GM21360 (cell line): ENCODE data around the gene COL9A3.

Experiments used
- ATAC-seq: cut with Tn5 transposase; IDR thresholded peaks from one replicate; pipeline ENCODE4 v1.9.1; 2021; ENCODE audit warnings: mild to moderate bottlenecking, moderate library complexity; ENCODE audit not compliant: unreplicated experiment

Gene COL9A3

GRCh38 chr20:62796699-62797491 is 20.0 kb upstream of the COL9A3 start:
- no peak for ATAC-seq

- no peak for ATAC-seq
These were observed 18.9 kb upstream of the COL9A3 start for GRCh38 chr20:62797671-62798532.

GRCh38 chr20:62799036-62799435 is 17.8 kb upstream of the COL9A3 start:
- ATAC-seq: no peak

- ATAC-seq: no peak
These were observed 17.4 kb upstream of the COL9A3 start for GRCh38 chr20:62799459-62799858.

GRCh38 chr20:62799873-62800272 is 17.0 kb upstream of the COL9A3 start:
- ATAC-seq: no peak

GRCh38 chr20:62800314-62801259 is 16.3 kb upstream of the COL9A3 start:
- ATAC-seq: no peak

- no peak for ATAC-seq
These were observed 15.4 kb upstream of the COL9A3 start for GRCh38 chr20:62801284-62802010.

GRCh38 chr20:62802026-62802712 is 14.7 kb upstream of the COL9A3 start:
- no peak for ATAC-seq

- no peak for ATAC-seq
These were observed 12.7 kb upstream of the COL9A3 start for GRCh38 chr20:62804021-62804626.

- ATAC-seq: no peak
These were observed 12.2 kb upstream of the COL9A3 start, which contains the start of gene OGFR for GRCh38 chr20:62804627-62805154. Gene OGFR, plus strand, starts transcription at chr20:62804835. Its CDS starts 25 bp downstream, at chr20:62804860.

GRCh38 chr20:62805155-62805710 is 11.6 kb upstream of the COL9A3 start:
- ATAC-seq: no peak

GRCh38 chr20:62805711-62806382 is 11.0 kb upstream of the COL9A3 start:
- no peak for ATAC-seq

GRCh38 chr20:62806383-62807050 is 10.3 kb upstream of the COL9A3 start:
- no peak for ATAC-seq

- no peak for ATAC-seq
These were observed 9.2 kb upstream of the COL9A3 start for GRCh38 chr20:62807444-62808210.

- ATAC-seq: no peak
These were observed 8.5 kb upstream of the COL9A3 start for GRCh38 chr20:62808211-62808865.
